ENCODE results near the gene CLEC16A. TPM values are rescaled to one million over a fixed set of nuclear protein-coding genes. Genes with fewer than 3 reads are reported as not detected.

CLEC16A gene
- total RNA-seq, 4 donors from 2014 or later: 19.9 to 38.3 (median 35.0) TPM

DNA sequence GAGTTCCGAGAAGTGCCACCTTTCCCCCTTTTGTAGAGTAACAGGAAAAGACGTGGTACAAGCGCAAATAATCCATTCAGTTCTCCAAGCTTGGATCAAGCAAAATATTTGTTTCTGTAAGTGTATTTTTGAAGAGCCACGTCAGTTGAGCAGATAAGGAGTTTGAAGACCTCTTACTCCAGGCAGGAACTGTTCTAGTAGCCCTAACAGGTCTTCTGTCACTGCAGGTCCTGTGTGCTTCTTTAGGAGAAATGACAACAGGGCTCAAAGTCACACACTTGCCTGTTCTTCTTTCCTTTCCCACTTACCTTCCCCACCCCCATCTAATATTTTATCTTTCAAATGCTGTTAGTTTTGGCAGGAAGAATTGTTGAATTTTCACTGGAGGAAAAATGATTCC is 93.9 kb downstream of the CLEC16A start:
- Histone ChIP-seq H3K4me1 (peaks cover 0 to 15% (median 3%) of the 10 kb centered on the region in 3 donors), H3K27ac (no peak overlapping the region), H3K9me3 (no peaks in the 10 kb centered on the region), H3K27me3 (no peaks in the 10 kb centered on the region), H3K4me3 (no peak overlapping the region), H3K36me3 (peaks cover 0 to 87% of the 10 kb centered on the region in 2 donors)
- WGBS, 2 donors (ENCODE audit: low coverage in 1 of 2): 82 to 96% methylated on average over 4 of the region's 4 CpGs
- no peak for ATAC-seq
- TF ChIP-seq EP300 (IDR thresholded peaks at IDR 0.05) (no peak), POLR2AphosphoS5 (IDR thresholded peaks at IDR 0.05) (no peak), POLR2A (IDR thresholded peaks at IDR 0.05) (no peak)
- TF ChIP-seq, protein P1, sequence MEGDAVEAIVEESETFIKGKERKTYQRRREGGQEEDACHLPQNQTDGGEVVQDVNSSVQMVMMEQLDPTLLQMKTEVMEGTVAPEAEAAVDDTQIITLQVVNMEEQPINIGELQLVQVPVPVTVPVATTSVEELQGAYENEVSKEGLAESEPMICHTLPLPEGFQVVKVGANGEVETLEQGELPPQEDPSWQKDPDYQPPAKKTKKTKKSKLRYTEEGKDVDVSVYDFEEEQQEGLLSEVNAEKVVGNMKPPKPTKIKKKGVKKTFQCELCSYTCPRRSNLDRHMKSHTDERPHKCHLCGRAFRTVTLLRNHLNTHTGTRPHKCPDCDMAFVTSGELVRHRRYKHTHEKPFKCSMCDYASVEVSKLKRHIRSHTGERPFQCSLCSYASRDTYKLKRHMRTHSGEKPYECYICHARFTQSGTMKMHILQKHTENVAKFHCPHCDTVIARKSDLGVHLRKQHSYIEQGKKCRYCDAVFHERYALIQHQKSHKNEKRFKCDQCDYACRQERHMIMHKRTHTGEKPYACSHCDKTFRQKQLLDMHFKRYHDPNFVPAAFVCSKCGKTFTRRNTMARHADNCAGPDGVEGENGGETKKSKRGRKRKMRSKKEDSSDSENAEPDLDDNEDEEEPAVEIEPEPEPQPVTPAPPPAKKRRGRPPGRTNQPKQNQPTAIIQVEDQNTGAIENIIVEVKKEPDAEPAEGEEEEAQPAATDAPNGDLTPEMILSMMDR (IDR thresholded peaks at IDR 0.05): no peak

DNA sequence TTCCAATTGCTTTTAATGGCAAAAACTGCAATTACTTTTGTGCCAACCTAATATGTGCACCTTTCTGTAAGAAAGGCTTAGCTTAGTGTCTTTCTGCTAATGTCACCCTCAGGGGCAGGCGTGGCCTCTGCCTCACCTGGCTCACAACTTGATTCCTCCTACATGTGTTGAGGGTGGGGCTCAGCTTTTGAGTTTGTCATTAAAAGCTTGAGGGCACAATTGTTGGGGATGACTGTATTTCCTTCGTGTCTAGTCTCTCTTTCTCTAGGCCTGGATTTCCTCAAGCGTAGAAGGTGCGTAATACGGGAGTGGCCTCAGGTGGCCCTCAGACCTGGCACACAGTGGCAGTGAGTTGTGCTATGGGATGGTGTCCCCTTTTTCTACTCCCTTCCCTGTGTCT is 94.4 kb downstream of the CLEC16A start:
- H3K4me1 ChIP-seq: peaks cover 0 to 11% (median 0%) of the 10 kb centered on the region in 3 donors
- TF ChIP-seq, protein P1 (IDR thresholded peaks at IDR 0.05): no peak
- TF ChIP-seq POLR2A (IDR thresholded peaks at IDR 0.05) (no peak), POLR2AphosphoS5 (IDR thresholded peaks at IDR 0.05) (no peak), EP300 (IDR thresholded peaks at IDR 0.05) (no peak)
- no peak overlapping the region for H3K4me3 ChIP-seq
- no peaks in the 10 kb centered on the region for H3K27me3 ChIP-seq
- no peak for ATAC-seq
- peaks cover 0 to 91% of the 10 kb centered on the region in 2 donors for H3K36me3 ChIP-seq
- no peak overlapping the region for H3K27ac ChIP-seq
- 91% methylated on average over 4 of the region's 5 CpGs; no CpG with 5 or more reads in 1 of the 2 donors for WGBS, 2 donors (ENCODE audit: low coverage in 1 of 2)
- H3K9me3 ChIP-seq: no peaks in the 10 kb centered on the region

DNA sequence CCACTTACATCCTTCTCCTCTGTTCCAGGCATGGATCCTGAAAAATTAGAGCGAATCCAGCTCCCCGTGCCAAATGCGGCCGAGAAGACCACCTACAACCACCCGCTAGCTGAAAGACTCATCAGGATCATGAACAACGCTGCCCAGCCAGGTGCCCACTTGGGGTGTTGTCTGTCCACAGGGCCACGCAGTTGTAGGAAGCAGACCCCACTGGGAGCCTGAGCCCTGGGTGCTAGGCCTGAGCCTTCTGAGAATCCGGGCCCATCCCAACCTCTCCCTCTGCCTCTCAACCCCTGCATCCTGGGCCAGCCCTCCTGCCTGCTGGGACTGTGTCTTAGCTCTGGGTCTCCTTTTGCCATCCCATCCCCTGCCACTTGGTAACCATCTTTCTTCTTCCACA is 95.4 kb downstream of the CLEC16A start:
- peaks cover 0 to 89% of the 10 kb centered on the region in 2 donors for H3K36me3 ChIP-seq
- H3K27me3 ChIP-seq: no peaks in the 10 kb centered on the region

GRCh38 chr16:11042191-11042590 is 97.8 kb downstream of the CLEC16A start:
- TF ChIP-seq POLR2A (IDR thresholded peaks at IDR 0.05): no peak
- TF ChIP-seq, protein P1 (IDR thresholded peaks at IDR 0.05): no peak
- no peak for TF ChIP-seq POLR2AphosphoS5 (IDR thresholded peaks at IDR 0.05)
- no peak for TF ChIP-seq EP300 (IDR thresholded peaks at IDR 0.05)
- H3K4me3 ChIP-seq: no peak overlapping the region
- no peaks in the 10 kb centered on the region for H3K4me1 ChIP-seq
- H3K9me3 ChIP-seq: no peaks in the 10 kb centered on the region
- H3K27ac ChIP-seq: no peak overlapping the region
- H3K36me3 ChIP-seq: peaks cover 0 to 87% of the 10 kb centered on the region in 2 donors
- ATAC-seq: no peak
- no peaks in the 10 kb centered on the region for H3K27me3 ChIP-seq
- WGBS, 2 donors (ENCODE audit: low coverage in 1 of 2): 93 to 100% methylated on average over 4 to 5 of the region's 11 CpGs

More for the DNA sequence above, 95.4 kb downstream of the CLEC16A start:
- Histone ChIP-seq H3K4me3 (no peak overlapping the region), H3K4me1 (peaks cover 0 to 1% (median 0%) of the 10 kb centered on the region in 3 donors), H3K27ac (no peak overlapping the region), H3K9me3 (no peaks in the 10 kb centered on the region)
- whole genome bisulfite sequencing, 2 donors (ENCODE audit: low coverage in 1 of 2): 93 to 100% methylated on average over 2 to 5 of the region's 8 CpGs
- ATAC-seq: no peak
- no peak for TF ChIP-seq EP300 (IDR thresholded peaks at IDR 0.05)
- TF ChIP-seq POLR2AphosphoS5 (IDR thresholded peaks at IDR 0.05): no peak
- no peak for TF ChIP-seq POLR2A (IDR thresholded peaks at IDR 0.05)
- TF ChIP-seq, protein P1 (IDR thresholded peaks at IDR 0.05): no peak

GRCh38 chr16:11045441-11045840 is 101.1 kb downstream of the CLEC16A start:
- TF ChIP-seq POLR2A (IDR thresholded peaks at IDR 0.05): no peak
- TF ChIP-seq EP300 (IDR thresholded peaks at IDR 0.05): no peak
- TF ChIP-seq, protein P1 (IDR thresholded peaks at IDR 0.05): no peak
- TF ChIP-seq POLR2AphosphoS5 (IDR thresholded peaks at IDR 0.05): no peak
- Histone ChIP-seq H3K4me3 (no peak overlapping the region), H3K27ac (no peak overlapping the region), H3K36me3 (peaks cover 0 to 92% of the 10 kb centered on the region in 2 donors), H3K4me1 (no peaks in the 10 kb centered on the region), H3K9me3 (no peaks in the 10 kb centered on the region), H3K27me3 (no peaks in the 10 kb centered on the region)
- ATAC-seq: no peak
- WGBS, 2 donors (ENCODE audit: low coverage in 1 of 2): 90% methylated on average over 3 of the region's 5 CpGs; no CpG with 5 or more reads in 1 of the 2 donors

Data from gastroesophageal sphincter (tissue), 4 donors.